GM23338 (cell line): Measurements from ENCODE around the gene NSUN7. TPM values are rescaled to one million over a fixed set of nuclear protein-coding genes. Genes with fewer than 3 reads are reported as not detected.

Experiments used
- ATAC-seq: fragments of 200-7000 bp; cut with Tn5 transposase; 3 replicates; pipeline ENCODE4 v1.9.1; 2020
- DNase-seq: peaks from one replicate; pipeline ENCODE4 v3.0.0-alpha.2; 2015; ENCODE audit warnings: low spot score
- H2AFZ ChIP-seq: fragments of 200-600 bp; sonication (generic); 2 replicates; pipeline ENCODE4 v1.8.0; 2016; ENCODE audit warnings: antibody characterized with exemption, mild to moderate bottlenecking, moderate library complexity
- H3F3A ChIP-seq: fragments of 200-600 bp; sonication (generic); replicated peaks from 2 replicates; pipeline ENCODE4 v1.8.0; 2017; ENCODE audit warnings: antibody characterized with exemption, mixed run types, low read depth
- H3K27ac ChIP-seq: fragments of 200-600 bp; sonication (generic); 2 replicates; pipeline ENCODE4 v1.6.1; 2016; ENCODE audit warnings: low read depth
- H3K27me3 ChIP-seq: fragments of 200-600 bp; sonication (generic); 2 replicates; pipeline ENCODE4 v1.8.0; 2016; ENCODE audit warnings: mild to moderate bottlenecking, mixed run types, moderate library complexity; ENCODE audit not compliant: insufficient read depth
- H3K36me3 ChIP-seq: fragments of 200-600 bp; sonication (generic); 2 replicates; pipeline ENCODE4 v1.8.0; 2016; ENCODE audit warnings: mild to moderate bottlenecking; ENCODE audit not compliant: insufficient read depth
- H3K4me1 ChIP-seq: fragments of 200-600 bp; sonication (generic); 2 replicates; pipeline ENCODE4 v1.8.0; 2016; ENCODE audit warnings: mild to moderate bottlenecking, moderate library complexity; ENCODE audit not compliant: insufficient read depth
- H3K4me2 ChIP-seq: fragments of 200-600 bp; sonication (generic); 2 replicates; pipeline ENCODE4 v1.7.1; 2017; ENCODE audit warnings: mixed run types
- H3K4me3 ChIP-seq: fragments of 200-600 bp; sonication (generic); 2 replicates; pipeline ENCODE4 v1.6.1; 2016; ENCODE audit warnings: mixed run types
- H3K79me2 ChIP-seq: fragments of 200-600 bp; sonication (generic); replicated peaks from 2 replicates; pipeline ENCODE4 v1.8.0; 2017; ENCODE audit warnings: mild to moderate bottlenecking; ENCODE audit not compliant: insufficient read depth
- H3K9me2 ChIP-seq: fragments of 200-600 bp; sonication (generic); 2 replicates; pipeline ENCODE4 v1.8.0; 2017; ENCODE audit not compliant: insufficient read depth
- H4K20me1 ChIP-seq: fragments of 200-600 bp; sonication (generic); replicated peaks from 2 replicates; pipeline ENCODE4 v1.8.0; 2017; ENCODE audit warnings: mild to moderate bottlenecking; ENCODE audit not compliant: insufficient read depth
- H3K27ac Mint-ChIP-seq: 2 replicates; pipeline ENCODE4 v1.8.0; 2020; ENCODE audit warnings: inconsistent platforms, mild to moderate bottlenecking, moderate library complexity, mixed read lengths
- H3K27me3 Mint-ChIP-seq: 3 replicates; pipeline ENCODE4 v1.8.0; 2022; ENCODE audit warnings: low read depth, mild to moderate bottlenecking, moderate library complexity, mixed read lengths, inconsistent platforms; ENCODE audit not compliant: insufficient read depth, poor library complexity
- H3K36me3 Mint-ChIP-seq: 3 replicates; pipeline ENCODE4 v1.8.0; 2021; ENCODE audit warnings: low read depth, mild to moderate bottlenecking, inconsistent platforms, moderate library complexity, mixed read lengths
- H3K4me1 Mint-ChIP-seq: 3 replicates; pipeline ENCODE4 v1.8.0; 2020; ENCODE audit warnings: mild to moderate bottlenecking, inconsistent platforms, mixed read lengths
- H3K4me3 Mint-ChIP-seq: 3 replicates; pipeline ENCODE4 v1.8.0; 2021; ENCODE audit warnings: moderate library complexity, mild to moderate bottlenecking, inconsistent platforms, mixed read lengths
- H3K9me3 Mint-ChIP-seq: 3 replicates; pipeline ENCODE4 v1.8.0; 2020; ENCODE audit warnings: moderate library complexity, mild to moderate bottlenecking, inconsistent platforms, mixed read lengths
- CREB1 ChIP-seq: fragments of 250-450 bp; sonication (Bioruptor Pico); IDR thresholded peaks from 2 replicates; pipeline ENCODE4 v1.5.0; 2020; ENCODE audit warnings: low read depth, mild to moderate bottlenecking, moderate library complexity
- CTCF ChIP-seq, 2 experiments: fragments of 200-600 bp in 1 of 2; sonication (generic) in 1 of 2; conservative IDR thresholded peaks; 2 replicates each; pipeline versions ENCODE4 v1.5.1 to v1.6.1; 2016 to 2017; ENCODE audit warnings: antibody characterized with exemption in 2 of 2, low read depth in 2 of 2, mild to moderate bottlenecking in 2 of 2, moderate library complexity in 1 of 2
- EZH2 ChIP-seq: fragments of 200-600 bp; sonication (generic); IDR thresholded peaks from one replicate; pipeline ENCODE4 v1.8.0; 2017; ENCODE audit warnings: antibody characterized with exemption, mild to moderate bottlenecking, low read depth; ENCODE audit not compliant: unreplicated experiment
- JUNB ChIP-seq: IDR thresholded peaks from one replicate; pipeline ENCODE4 v1.6.1; 2016; ENCODE audit warnings: antibody characterized with exemption; ENCODE audit not compliant: unreplicated experiment
- NANOG ChIP-seq: IDR thresholded peaks from 2 replicates; pipeline ENCODE4 v1.6.1; 2016; ENCODE audit warnings: antibody characterized with exemption, borderline replicate concordance
- ZNF331 ChIP-seq: fragments of 250-450 bp; sonication (Bioruptor Pico); IDR thresholded peaks from 2 replicates; pipeline ENCODE4 v1.5.0; 2020; ENCODE audit warnings: low read depth, mild to moderate bottlenecking, moderate library complexity
- ZNF462 ChIP-seq: fragments of 250-450 bp; sonication (Bioruptor Pico); IDR thresholded peaks from 2 replicates; pipeline ENCODE4 v1.5.0; 2020; ENCODE audit warnings: mild to moderate bottlenecking, moderate library complexity
- polyA plus RNA-seq: library from polyadenylated mRNA; unstranded; fragments of >200 nt; fragmentation: Nextera tagmentation; extraction: Ambion mirVana; gene quantifications from 2 replicates; pipeline ENCODE4 v1.2.1, GENCODE V29; 2016
- total RNA-seq: library from RNA; depleted of rRNA; stranded (reverse); fragments of >200 nt; shearing (Covaris generic); gene quantifications from 2 replicates; pipeline ENCODE4 v1.2.3, GENCODE V29; 2014

NSUN7 gene
- total and polyA plus RNA-seq, 2 experiments from 2014 or later = 28.8 to 29.0 TPM

GRCh38 chr4:40840985-40841571 lies 91.3 kb downstream of the NSUN7 start:
- H3K36me3 Mint-ChIP-seq = peaks cover 10% of the 10 kb centered on the region
- H3K27ac Mint-ChIP-seq = peak overlapping the region; percentile 79
- TF ChIP-seq CTCF (conservative IDR thresholded peaks at IDR 0.05; ENCODE audit: low read depth in 2 of 2) (peak; percentile 97 to 99), JUNB (no peak), NANOG (0 out of 2 replicates have a peak, but pooled peaks have one; percentile 8), EZH2 (no peak), ZNF331 (CRISPR knock-in tag) (no peak), CREB1 (peak; percentile 76), ZNF462 (peak; percentile 72; the same call in 1 of the 2 replicates)

More at GRCh38 chr4:40840985-40841571, 91.3 kb downstream of the NSUN7 start:
- H3K27ac ChIP-seq = peak overlapping the region; percentile 43; the same call in 1 of the 2 replicates
- 0 out of 2 replicates have a peak, but pooled peaks cover 8% of the 10 kb centered on the region for H3K4me1 ChIP-seq
- 0 out of 2 replicates have a peak, but pooled peaks cover 6% of the 10 kb centered on the region for H3F3A ChIP-seq
- Mint-ChIP-seq H3K4me3 (no peak overlapping the region), H3K4me1 (peaks cover 20% of the 10 kb centered on the region), H3K27me3 (peaks cover 1% of the 10 kb centered on the region), H3K9me3 (no peaks in the 10 kb centered on the region)
- H3K27me3 ChIP-seq = no peaks in the 10 kb centered on the region
- peaks cover 29% of the 10 kb centered on the region for H4K20me1 ChIP-seq
- H2AFZ ChIP-seq = no peak overlapping the region
- ATAC-seq = peak; percentile 96
- H3K9me2 ChIP-seq = no peaks in the 10 kb centered on the region
- no peak overlapping the region; the same call in 1 of the 2 replicates for H3K4me2 ChIP-seq
- H3K79me2 ChIP-seq = peaks cover 63% of the 10 kb centered on the region
- H3K4me3 ChIP-seq = no peak overlapping the region
- peak; percentile 98 for DNase-seq
- peaks cover 5% of the 10 kb centered on the region for H3K36me3 ChIP-seq
